Fibroblast of lung (primary cell): Measurements from ENCODE around the gene TLCD2. TPM values are rescaled to one million over a fixed set of nuclear protein-coding genes. Genes with fewer than 3 reads are reported as not detected.

Experiments
- DNase-seq, 2 donors: peaks; one replicate each; pipeline versions ENCODE4 v3.0.0 to v3.0.0-alpha.2; 2010; ENCODE audit warnings: low read depth in 2 of 2
- H2AFZ ChIP-seq: 2 replicates; pipeline ENCODE4 v1.5.1; 2012; ENCODE audit warnings: low read length, control low read depth, inconsistent platforms
- H3K27ac ChIP-seq: 2 replicates; pipeline ENCODE4 v1.5.1; 2011; ENCODE audit warnings: low read length, control low read depth; ENCODE audit not compliant: insufficient read depth
- H3K27me3 ChIP-seq: 2 replicates; pipeline ENCODE4 v1.5.1; 2011; ENCODE audit warnings: mild to moderate bottlenecking, low read length; ENCODE audit not compliant: control insufficient read depth, insufficient read depth
- H3K36me3 ChIP-seq: 2 replicates; pipeline ENCODE4 v1.5.1; 2011; ENCODE audit warnings: low read length; ENCODE audit not compliant: control insufficient read depth, insufficient read depth
- H3K4me1 ChIP-seq: 2 replicates; pipeline ENCODE4 v1.5.1; 2011; ENCODE audit warnings: low read length; ENCODE audit not compliant: control insufficient read depth, insufficient read depth; ENCODE audit errors: extremely low read depth
- H3K4me2 ChIP-seq: 2 replicates; pipeline ENCODE4 v1.5.1; 2011; ENCODE audit warnings: low read length, control low read depth; ENCODE audit not compliant: insufficient read depth; ENCODE audit errors: extremely low read depth
- H3K4me3 ChIP-seq, 4 experiments: fragments of 200-600 bp in 1 of 4; sonication (generic) in 1 of 4; replicated peaks in 1 of 4; 2 replicates each; pipeline ENCODE4 v1.5.1; 2011 to 2016; ENCODE audit warnings: low read length in 4 of 4, low read depth in 3 of 4, mild to moderate bottlenecking in 3 of 4, control low read depth in 2 of 4, inconsistent platforms in 1 of 4, mixed read lengths in 1 of 4; ENCODE audit not compliant: insufficient read depth in 1 of 4; ENCODE audit errors: control extremely low read depth in 1 of 4
- H3K79me2 ChIP-seq: 2 replicates; pipeline ENCODE4 v1.5.1; 2012; ENCODE audit warnings: mild to moderate bottlenecking, low read length, inconsistent platforms; ENCODE audit not compliant: control insufficient read depth, insufficient read depth
- H3K9ac ChIP-seq: 2 replicates; pipeline ENCODE4 v1.5.1; 2011; ENCODE audit warnings: mild to moderate bottlenecking, low read length, control low read depth; ENCODE audit not compliant: insufficient read depth
- H3K9me3 ChIP-seq: 2 replicates; pipeline ENCODE4 v1.5.1; 2012; ENCODE audit warnings: low read depth, low read length; ENCODE audit not compliant: control insufficient read depth, insufficient read depth
- H4K20me1 ChIP-seq: 2 replicates; pipeline ENCODE4 v1.5.1; 2011; ENCODE audit warnings: low read length; ENCODE audit not compliant: control insufficient read depth, insufficient read depth; ENCODE audit errors: extremely low read depth
- EZH2 ChIP-seq: IDR thresholded peaks from 2 replicates; pipeline ENCODE4 v1.5.1; 2012; ENCODE audit warnings: low read length, control low read depth, mild to moderate bottlenecking; ENCODE audit errors: missing control alignments
- polyA plus RNA-seq, 2 donors: library from polyadenylated mRNA; depleted of rRNA in 1 of 2; stranded (reverse) in 1 of 2; unstranded in 1 of 2; fragments of >200 nt; gene quantifications; 2 replicates each; pipeline ENCODE4 v1.2.1, GENCODE V29; 2011 to 2012; ENCODE audit warnings: missing spikeins in 1 of 2
- total RNA-seq: library from RNA; depleted of rRNA; stranded (reverse); fragments of >200 nt; gene quantifications from 2 replicates; pipeline ENCODE4 v1.2.1, GENCODE V29; 2014
- TF ChIP-seq, protein P1 (sequence below), 2 donors: IDR thresholded peaks in 1 of 2; conservative IDR thresholded peaks in 1 of 2; 1 replicate in 1 of 2; 2 replicates in 1 of 2; pipeline ENCODE4 v1.5.1; 2011 to 2012; ENCODE audit warnings: low read length in 2 of 2, control low read depth in 1 of 2, inconsistent platforms in 1 of 2, low read depth in 1 of 2, mild to moderate bottlenecking in 1 of 2

TLCD2 gene
- total and polyA plus RNA-seq, 2 donors (not counting 1 experiment from before 2014, with no cell fraction given): 7.1 to 9.7 TPM

GRCh38 chr17:1714980-1715802 is 5.0 kb upstream of the TLCD2 start:
- Histone ChIP-seq H3K27ac (peak overlapping the region; percentile 99), H3K4me3 (peak overlapping the region; percentile 78 to 98 (median 84)), H3K36me3 (peaks cover 25% of the 10 kb centered on the region), H3K9me3 (no peaks in the 10 kb centered on the region), H3K79me2 (peaks cover 41% of the 10 kb centered on the region), H2AFZ (no peak overlapping the region), H3K27me3 (no peaks in the 10 kb centered on the region), H3K4me1 (peaks cover 30% of the 10 kb centered on the region), H3K9ac (peak overlapping the region; percentile 99), H3K4me2 (peak overlapping the region; percentile 69), H4K20me1 (peaks cover 12% of the 10 kb centered on the region)
- TF ChIP-seq, protein P1, sequence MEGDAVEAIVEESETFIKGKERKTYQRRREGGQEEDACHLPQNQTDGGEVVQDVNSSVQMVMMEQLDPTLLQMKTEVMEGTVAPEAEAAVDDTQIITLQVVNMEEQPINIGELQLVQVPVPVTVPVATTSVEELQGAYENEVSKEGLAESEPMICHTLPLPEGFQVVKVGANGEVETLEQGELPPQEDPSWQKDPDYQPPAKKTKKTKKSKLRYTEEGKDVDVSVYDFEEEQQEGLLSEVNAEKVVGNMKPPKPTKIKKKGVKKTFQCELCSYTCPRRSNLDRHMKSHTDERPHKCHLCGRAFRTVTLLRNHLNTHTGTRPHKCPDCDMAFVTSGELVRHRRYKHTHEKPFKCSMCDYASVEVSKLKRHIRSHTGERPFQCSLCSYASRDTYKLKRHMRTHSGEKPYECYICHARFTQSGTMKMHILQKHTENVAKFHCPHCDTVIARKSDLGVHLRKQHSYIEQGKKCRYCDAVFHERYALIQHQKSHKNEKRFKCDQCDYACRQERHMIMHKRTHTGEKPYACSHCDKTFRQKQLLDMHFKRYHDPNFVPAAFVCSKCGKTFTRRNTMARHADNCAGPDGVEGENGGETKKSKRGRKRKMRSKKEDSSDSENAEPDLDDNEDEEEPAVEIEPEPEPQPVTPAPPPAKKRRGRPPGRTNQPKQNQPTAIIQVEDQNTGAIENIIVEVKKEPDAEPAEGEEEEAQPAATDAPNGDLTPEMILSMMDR (conservative IDR thresholded peaks at IDR 0.05 in 1 of 2, IDR thresholded peaks at IDR 0.05 in 1 of 2; ENCODE audit: low read depth in 1 of 2, low read length in 2 of 2): no peak
- TF ChIP-seq EZH2: no peak
- peak; percentile 87 to 95 for DNase-seq

GRCh38 chr17:1714427-1714979 is 4.3 kb upstream of the TLCD2 start:
- no peak overlapping the region for H2AFZ ChIP-seq
- peak overlapping the region; percentile 99 for H3K9ac ChIP-seq
- DNase-seq: peak; percentile 97
- H3K9me3 ChIP-seq: no peaks in the 10 kb centered on the region
- TF ChIP-seq EZH2: no peak
- H3K4me1 ChIP-seq: peaks cover 30% of the 10 kb centered on the region
- peak overlapping the region; percentile 99 for H3K27ac ChIP-seq
- H3K36me3 ChIP-seq: peaks cover 25% of the 10 kb centered on the region
- peak overlapping the region; percentile 92 for H3K4me2 ChIP-seq
- peaks cover 12% of the 10 kb centered on the region for H4K20me1 ChIP-seq
- H3K27me3 ChIP-seq: no peaks in the 10 kb centered on the region
- peaks cover 41% of the 10 kb centered on the region for H3K79me2 ChIP-seq
- peak overlapping the region; percentile 78 to 98 (median 90) for H3K4me3 ChIP-seq

DNA sequence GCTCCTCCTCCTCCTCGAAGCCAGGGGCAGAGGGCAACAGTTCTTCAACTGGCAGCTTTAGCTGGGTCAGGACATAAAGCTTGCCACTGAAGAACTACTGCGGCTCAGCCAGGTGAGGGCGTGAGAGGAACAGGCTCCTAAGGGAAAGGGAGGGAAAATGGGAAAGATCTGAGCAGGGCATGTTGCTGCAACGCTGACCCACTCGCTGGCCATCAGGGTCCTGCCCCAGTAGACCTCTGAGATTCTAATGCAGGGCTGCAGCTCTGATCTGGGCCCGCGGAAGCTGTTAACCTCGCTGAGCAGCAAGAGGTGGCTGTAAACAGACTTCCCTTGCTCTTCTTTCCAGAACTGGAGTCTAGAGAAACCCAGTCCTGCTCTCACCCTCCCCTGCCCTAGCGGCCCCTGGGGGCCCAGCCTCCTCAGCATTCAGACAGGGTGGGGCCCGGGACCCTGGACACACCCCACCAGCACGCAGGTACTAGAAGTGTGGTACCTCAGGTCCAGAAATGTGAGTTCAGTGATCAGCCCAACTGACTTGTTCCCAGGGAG is 3.8 kb upstream of the TLCD2 start:
- H4K20me1 ChIP-seq: peaks cover 12% of the 10 kb centered on the region
- H3K27ac ChIP-seq: peak overlapping the region; percentile 99
- H3K9me3 ChIP-seq: no peaks in the 10 kb centered on the region
- H3K27me3 ChIP-seq: no peaks in the 10 kb centered on the region
- H3K36me3 ChIP-seq: peaks cover 25% of the 10 kb centered on the region
- DNase-seq: peak; percentile 24 to 55
- TF ChIP-seq, protein P1 (conservative IDR thresholded peaks at IDR 0.05 in 1 of 2, IDR thresholded peaks at IDR 0.05 in 1 of 2; ENCODE audit: low read depth in 1 of 2, low read length in 2 of 2): peak in 1 of 2 donors; percentile 47
- no peak for TF ChIP-seq EZH2
- no peak overlapping the region for H2AFZ ChIP-seq
- peaks cover 41% of the 10 kb centered on the region for H3K79me2 ChIP-seq
- H3K4me1 ChIP-seq: peaks cover 30% of the 10 kb centered on the region
- H3K9ac ChIP-seq: peak overlapping the region; percentile 87
- peak overlapping the region; percentile 72 to 98 (median 90) for H3K4me3 ChIP-seq
- H3K4me2 ChIP-seq: peak overlapping the region; percentile 92
